Neutrophil (primary cell): ENCODE measurements around the gene MYO5A.
"Not testable (repeated sequence)": the region's sequence is repeated elsewhere in the genome, so short reads cannot be mapped to it uniquely, and the experiment has no call there.

Source experiments
- H3K27ac ChIP-seq: fragments of 200-600 bp; sonication (generic); 2 replicates; pipeline ENCODE4 v1.5.1; 2016; ENCODE audit warnings: mild to moderate bottlenecking, moderate library complexity
- H3K27me3 ChIP-seq: fragments of 200-600 bp; sonication (generic); 2 replicates; pipeline ENCODE4 v1.6.0; 2016; ENCODE audit warnings: mild to moderate bottlenecking
- H3K36me3 ChIP-seq: fragments of 200-600 bp; sonication (generic); 2 replicates; pipeline ENCODE4 v1.5.1; 2017
- H3K4me1 ChIP-seq, 2 experiments: fragments of 200-600 bp in 1 of 2; sonication (generic) in 1 of 2; 1 replicate in 1 of 2; 2 replicates in 1 of 2; pipeline versions ENCODE4 v1.5.1 to v1.6.1; 2013 to 2016; ENCODE audit warnings: low read depth in 1 of 2, low read length in 1 of 2, mild to moderate bottlenecking in 1 of 2, moderate library complexity in 1 of 2; ENCODE audit not compliant: control insufficient read depth in 1 of 2, insufficient read depth in 1 of 2
- H3K4me3 ChIP-seq, 2 experiments: fragments of 200-600 bp in 1 of 2; sonication (generic) in 1 of 2; 1 replicate in 1 of 2; 2 replicates in 1 of 2; pipeline ENCODE4 v1.5.1; 2013 to 2016; ENCODE audit warnings: low read depth in 1 of 2, low read length in 1 of 2, mild to moderate bottlenecking in 1 of 2, moderate library complexity in 1 of 2
- H3K9me3 ChIP-seq: fragments of 200-600 bp; sonication (generic); 2 replicates; pipeline ENCODE4 v1.5.1; 2016
- TF ChIP-seq, protein P1 (sequence below): fragments of 200-600 bp; sonication (generic); IDR thresholded peaks from 2 replicates; pipeline ENCODE4 v1.5.1; 2016; ENCODE audit warnings: antibody characterized with exemption

Gene MYO5A

DNA sequence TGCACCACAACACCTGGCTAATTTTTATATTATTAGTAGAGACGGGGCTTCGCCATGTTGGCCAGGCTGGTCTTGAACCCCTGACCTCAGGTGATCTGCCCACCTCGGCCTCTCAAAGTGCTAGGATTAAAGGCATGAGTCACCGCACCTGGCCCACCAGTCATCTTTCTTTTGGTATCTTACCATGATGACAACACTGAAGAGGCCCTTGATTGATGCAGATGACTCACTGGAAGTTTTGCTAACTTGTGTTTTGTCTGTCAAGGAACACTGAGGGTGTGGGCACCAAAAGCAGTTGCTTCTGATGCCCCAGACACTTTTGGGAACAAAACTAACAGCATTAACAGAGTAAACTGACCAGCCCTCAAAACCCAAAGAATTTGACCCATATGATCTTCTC lies 88.3 kb downstream of the MYO5A start:
- peak overlapping the region; percentile 29 for H3K27ac ChIP-seq
- H3K4me3 ChIP-seq = no peak overlapping the region
- H3K27me3 ChIP-seq = no peaks in the 10 kb centered on the region
- TF ChIP-seq, protein P1, sequence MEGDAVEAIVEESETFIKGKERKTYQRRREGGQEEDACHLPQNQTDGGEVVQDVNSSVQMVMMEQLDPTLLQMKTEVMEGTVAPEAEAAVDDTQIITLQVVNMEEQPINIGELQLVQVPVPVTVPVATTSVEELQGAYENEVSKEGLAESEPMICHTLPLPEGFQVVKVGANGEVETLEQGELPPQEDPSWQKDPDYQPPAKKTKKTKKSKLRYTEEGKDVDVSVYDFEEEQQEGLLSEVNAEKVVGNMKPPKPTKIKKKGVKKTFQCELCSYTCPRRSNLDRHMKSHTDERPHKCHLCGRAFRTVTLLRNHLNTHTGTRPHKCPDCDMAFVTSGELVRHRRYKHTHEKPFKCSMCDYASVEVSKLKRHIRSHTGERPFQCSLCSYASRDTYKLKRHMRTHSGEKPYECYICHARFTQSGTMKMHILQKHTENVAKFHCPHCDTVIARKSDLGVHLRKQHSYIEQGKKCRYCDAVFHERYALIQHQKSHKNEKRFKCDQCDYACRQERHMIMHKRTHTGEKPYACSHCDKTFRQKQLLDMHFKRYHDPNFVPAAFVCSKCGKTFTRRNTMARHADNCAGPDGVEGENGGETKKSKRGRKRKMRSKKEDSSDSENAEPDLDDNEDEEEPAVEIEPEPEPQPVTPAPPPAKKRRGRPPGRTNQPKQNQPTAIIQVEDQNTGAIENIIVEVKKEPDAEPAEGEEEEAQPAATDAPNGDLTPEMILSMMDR = no peak
- no peaks in the 10 kb centered on the region for H3K9me3 ChIP-seq
- H3K4me1 ChIP-seq = peaks cover 30 to 53% of the 10 kb centered on the region in 2 experiments
- H3K36me3 ChIP-seq = no peaks in the 10 kb centered on the region

DNA sequence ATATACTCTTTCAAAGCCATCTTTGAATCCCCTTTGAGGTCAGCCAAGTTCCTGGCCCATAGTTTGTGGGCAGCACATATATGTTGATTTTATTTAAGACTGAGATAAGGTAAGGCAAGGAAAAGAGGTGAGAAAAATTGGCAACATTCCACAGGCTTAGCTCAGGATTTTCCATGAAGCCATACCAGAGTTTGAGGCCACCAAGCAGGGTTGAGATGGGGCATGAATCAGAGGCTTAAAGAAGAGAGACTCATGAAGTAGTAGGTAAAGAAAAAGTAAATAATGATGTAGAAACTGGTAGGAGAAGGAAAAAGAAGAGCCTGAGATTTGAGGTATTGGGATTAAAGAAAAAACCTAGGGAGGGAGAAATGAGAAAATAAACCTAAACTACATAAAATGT lies 89.2 kb downstream of the MYO5A start:
- Histone ChIP-seq H3K36me3 (no peaks in the 10 kb centered on the region), H3K4me1 (peaks cover 30 to 56% of the 10 kb centered on the region in 2 experiments), H3K4me3 (no peak overlapping the region), H3K9me3 (no peaks in the 10 kb centered on the region), H3K27ac (peak overlapping the region; percentile 89), H3K27me3 (no peaks in the 10 kb centered on the region)
- TF ChIP-seq, protein P1 = no peak

DNA sequence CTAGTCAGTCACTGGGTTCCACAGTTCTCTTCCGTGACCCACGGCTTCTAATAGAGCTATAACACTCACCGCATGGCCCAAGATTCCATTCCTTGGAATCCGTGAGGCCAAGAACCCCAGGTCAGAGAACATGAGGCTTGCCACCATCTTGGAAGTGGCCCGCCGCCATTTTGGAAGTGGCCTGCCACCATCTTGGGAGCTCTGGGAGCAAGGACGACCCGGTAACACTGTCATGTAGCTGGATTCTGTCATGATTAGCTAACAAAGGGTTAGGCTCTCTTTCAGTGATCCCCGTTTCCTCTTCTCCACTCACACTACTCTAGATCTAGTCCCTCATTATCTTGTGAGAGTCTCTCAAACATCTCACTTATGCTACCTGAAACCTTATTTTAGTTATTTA lies 89.6 kb downstream of the MYO5A start:
- not testable (repeated sequence) for H3K4me3 ChIP-seq, H3K9me3 ChIP-seq, H3K27me3 ChIP-seq, H3K36me3 ChIP-seq
- peak overlapping the region; percentile 89 for H3K27ac ChIP-seq
- peaks cover 30 to 56% of the 10 kb centered on the region in 2 experiments for H3K4me1 ChIP-seq

DNA sequence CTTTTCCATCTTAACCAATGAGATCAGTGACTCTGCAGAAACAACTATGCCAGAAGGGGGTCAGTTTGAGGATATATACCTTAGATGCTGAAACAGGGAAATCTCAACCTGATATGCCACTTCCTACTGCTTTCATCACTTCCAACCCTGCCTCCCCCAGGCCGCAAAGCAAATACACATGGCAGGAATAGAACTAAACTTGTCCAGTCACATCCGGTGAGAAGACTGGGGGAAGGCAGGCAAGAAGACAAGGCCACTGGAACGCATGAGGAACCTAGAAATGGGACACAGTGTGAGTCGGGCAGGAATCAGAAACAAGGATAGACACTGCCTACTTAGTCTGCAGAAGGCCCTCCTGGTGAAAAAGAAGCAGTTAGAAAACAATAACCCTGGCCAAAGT lies 90.6 kb downstream of the MYO5A start:
- no peaks in the 10 kb centered on the region for H3K27me3 ChIP-seq
- H3K4me1 ChIP-seq = peaks cover 30 to 56% of the 10 kb centered on the region in 2 experiments
- H3K4me3 ChIP-seq = peak overlapping the region; percentile 17 to 43
- TF ChIP-seq, protein P1 = no peak
- no peaks in the 10 kb centered on the region for H3K36me3 ChIP-seq
- peak overlapping the region; percentile 89 for H3K27ac ChIP-seq
- no peaks in the 10 kb centered on the region for H3K9me3 ChIP-seq

DNA sequence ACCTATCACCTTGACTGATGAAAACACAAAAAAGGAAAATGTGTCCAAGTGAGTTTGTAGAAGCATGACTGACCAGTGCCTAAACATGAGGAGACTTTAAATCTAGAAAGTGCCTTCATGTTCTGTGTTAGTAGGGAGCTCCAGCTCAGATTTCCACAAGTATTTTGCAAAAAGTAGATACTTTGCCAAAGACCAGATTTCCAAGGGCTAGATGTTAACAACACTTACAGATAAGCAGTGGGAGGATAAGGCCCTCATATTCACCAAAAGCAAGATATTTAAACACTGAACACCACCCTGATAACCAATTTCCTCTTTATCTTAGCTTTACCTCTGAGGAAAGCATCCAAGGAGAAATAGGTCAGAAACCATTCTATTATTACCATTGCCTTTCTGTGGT lies 91.0 kb downstream of the MYO5A start:
- Histone ChIP-seq H3K27me3 (no peaks in the 10 kb centered on the region), H3K27ac (peak overlapping the region; percentile 89), H3K4me1 (peaks cover 30 to 56% of the 10 kb centered on the region in 2 experiments), H3K36me3 (no peaks in the 10 kb centered on the region), H3K4me3 (peak overlapping the region; percentile 17 to 43), H3K9me3 (no peaks in the 10 kb centered on the region)
- TF ChIP-seq, protein P1 = no peak

DNA sequence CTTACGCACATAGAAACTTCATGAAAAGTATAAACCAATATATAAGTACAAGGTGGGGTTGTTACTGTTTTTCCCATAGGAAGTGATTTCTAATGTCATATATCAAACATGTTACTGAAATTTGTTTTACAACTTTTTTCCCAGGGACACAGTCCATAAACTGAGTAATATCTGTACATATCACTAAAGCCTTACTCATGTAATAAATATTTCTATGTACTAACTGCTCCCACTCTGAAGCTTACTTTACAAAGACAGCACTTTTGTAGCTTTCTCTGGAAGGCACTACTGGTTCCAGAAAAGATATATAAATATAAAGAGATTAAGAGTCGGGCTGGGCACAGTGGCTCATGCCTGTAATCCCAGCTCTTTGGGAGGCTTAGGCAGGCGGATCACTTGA lies 91.7 kb downstream of the MYO5A start:
- H3K27ac ChIP-seq = peak overlapping the region; percentile 89
- no peaks in the 10 kb centered on the region for H3K27me3 ChIP-seq

More for the DNA sequence above, 91.7 kb downstream of the MYO5A start:
- TF ChIP-seq, protein P1 = no peak
- H3K4me3 ChIP-seq = peak overlapping the region in 1 of 2 experiments; percentile 43
- H3K4me1 ChIP-seq = peaks cover 30 to 56% of the 10 kb centered on the region in 2 experiments
- no peaks in the 10 kb centered on the region for H3K9me3 ChIP-seq
- H3K36me3 ChIP-seq = no peaks in the 10 kb centered on the region
